Measurements from ENCODE around the gene NDUFA5. TPM values are rescaled to one million over a fixed set of nuclear protein-coding genes. Genes with fewer than 3 reads are reported as not detected.

NDUFA5 gene
- total RNA-seq, 1 experiment from 2014 or later: 77.0 TPM

DNA sequence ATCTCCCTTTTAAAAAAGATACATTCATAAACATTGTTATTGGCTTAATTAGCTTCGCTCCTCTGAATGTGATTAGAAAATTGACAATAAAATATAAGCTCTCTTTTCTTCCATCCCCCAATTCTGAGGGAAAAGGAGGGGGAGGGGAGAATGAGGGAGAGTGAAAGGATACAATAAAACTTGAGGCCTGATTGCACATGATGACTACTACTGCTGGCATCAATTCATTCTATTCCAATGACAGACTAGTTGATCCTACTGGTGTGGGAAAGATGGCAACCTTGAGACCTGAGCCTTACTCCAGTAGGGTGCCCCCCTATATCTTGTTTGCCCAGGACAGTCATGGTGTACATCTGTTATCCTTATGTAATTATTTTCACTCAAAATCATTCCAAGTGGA, 18.7 kb downstream of the NDUFA5 start:
- no peak overlapping the region for H3K27ac Mint-ChIP-seq
- TF ChIP-seq CREM (CRISPR knock-in tag; IDR thresholded peaks at IDR 0.05) (no peak), GTF2I (CRISPR knock-in tag; conservative IDR thresholded peaks at IDR 0.05) (no peak)
- ChIA-PET POLR2A (no interaction called here), CTCF (interaction anchor here (1.3 kb wide), 1 partner anchor 45 kb away, joined by 6 read pairs; no protein-coding TSS in a partner anchor)
- DNase-seq (ENCODE audit: low spot score) (no peak), ATAC-seq (no peak)
- H3K27me3 Mint-ChIP-seq (ENCODE audit: low read depth): peaks cover 6% of the 10 kb centered on the region
- H3K9me3 Mint-ChIP-seq: no peaks in the 10 kb centered on the region
- H3K4me1 Mint-ChIP-seq: peaks cover 2% of the 10 kb centered on the region
- H3K4me3 Mint-ChIP-seq: no peak overlapping the region
- H3K36me3 Mint-ChIP-seq: no peaks in the 10 kb centered on the region

DNA sequence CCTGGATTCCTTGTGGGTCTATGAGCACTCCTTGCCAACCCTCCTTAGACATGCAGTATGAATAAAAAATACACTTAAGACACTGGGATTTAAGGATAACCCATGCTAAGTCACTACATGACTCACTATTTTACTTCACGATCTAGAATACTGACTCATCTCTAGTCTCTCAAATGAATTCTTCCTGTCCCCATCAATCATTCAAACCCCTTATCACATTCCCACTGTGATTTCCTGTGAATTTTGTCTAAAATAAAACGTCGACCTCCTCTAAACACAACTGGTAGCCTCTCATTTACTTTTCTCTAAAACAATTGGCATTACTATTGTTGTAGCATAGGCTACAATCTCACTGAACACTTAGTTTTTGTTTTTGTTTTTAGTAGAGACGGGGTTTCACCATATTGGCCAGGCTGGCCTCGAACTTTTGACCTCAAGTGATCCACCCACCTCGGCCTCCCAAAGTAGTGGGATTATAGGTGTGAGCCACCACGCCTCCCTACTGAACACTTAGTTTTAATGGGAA, 19.4 kb downstream of the NDUFA5 start:
- Mint-ChIP-seq H3K4me1 (peaks cover 8% of the 10 kb centered on the region), H3K27ac (0 out of 2 replicates have a peak overlapping the region, but pooled peaks have one; percentile 5), H3K9me3 (no peaks in the 10 kb centered on the region), H3K36me3 (no peaks in the 10 kb centered on the region), H3K4me3 (no peak overlapping the region), H3K27me3 (ENCODE audit: low read depth) (peaks cover 12% of the 10 kb centered on the region)
- ChIA-PET CTCF (no interaction called here), POLR2A (no interaction called here)
- ATAC-seq (no peak), DNase-seq (ENCODE audit: low spot score) (no peak)
- TF ChIP-seq ZNF121 (CRISPR knock-in tag; IDR thresholded peaks at IDR 0.05) (no peak), GRHL2 (CRISPR knock-in tag; IDR thresholded peaks at IDR 0.05; ENCODE audit: insufficient replicate concordance, severe bottlenecking) (no peak), JAZF1 (CRISPR knock-in tag; IDR thresholded peaks at IDR 0.05) (no peak), MYBL2 (CRISPR knock-in tag; IDR thresholded peaks at IDR 0.05) (no peak)
- TF ChIP-seq, protein P1, sequence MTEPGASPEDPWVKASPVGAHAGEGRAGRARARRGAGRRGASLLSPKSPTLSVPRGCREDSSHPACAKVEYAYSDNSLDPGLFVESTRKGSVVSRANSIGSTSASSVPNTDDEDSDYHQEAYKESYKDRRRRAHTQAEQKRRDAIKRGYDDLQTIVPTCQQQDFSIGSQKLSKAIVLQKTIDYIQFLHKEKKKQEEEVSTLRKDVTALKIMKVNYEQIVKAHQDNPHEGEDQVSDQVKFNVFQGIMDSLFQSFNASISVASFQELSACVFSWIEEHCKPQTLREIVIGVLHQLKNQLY (CRISPR knock-in tag; IDR thresholded peaks at IDR 0.05): no peak
- TF ChIP-seq, protein P2, sequence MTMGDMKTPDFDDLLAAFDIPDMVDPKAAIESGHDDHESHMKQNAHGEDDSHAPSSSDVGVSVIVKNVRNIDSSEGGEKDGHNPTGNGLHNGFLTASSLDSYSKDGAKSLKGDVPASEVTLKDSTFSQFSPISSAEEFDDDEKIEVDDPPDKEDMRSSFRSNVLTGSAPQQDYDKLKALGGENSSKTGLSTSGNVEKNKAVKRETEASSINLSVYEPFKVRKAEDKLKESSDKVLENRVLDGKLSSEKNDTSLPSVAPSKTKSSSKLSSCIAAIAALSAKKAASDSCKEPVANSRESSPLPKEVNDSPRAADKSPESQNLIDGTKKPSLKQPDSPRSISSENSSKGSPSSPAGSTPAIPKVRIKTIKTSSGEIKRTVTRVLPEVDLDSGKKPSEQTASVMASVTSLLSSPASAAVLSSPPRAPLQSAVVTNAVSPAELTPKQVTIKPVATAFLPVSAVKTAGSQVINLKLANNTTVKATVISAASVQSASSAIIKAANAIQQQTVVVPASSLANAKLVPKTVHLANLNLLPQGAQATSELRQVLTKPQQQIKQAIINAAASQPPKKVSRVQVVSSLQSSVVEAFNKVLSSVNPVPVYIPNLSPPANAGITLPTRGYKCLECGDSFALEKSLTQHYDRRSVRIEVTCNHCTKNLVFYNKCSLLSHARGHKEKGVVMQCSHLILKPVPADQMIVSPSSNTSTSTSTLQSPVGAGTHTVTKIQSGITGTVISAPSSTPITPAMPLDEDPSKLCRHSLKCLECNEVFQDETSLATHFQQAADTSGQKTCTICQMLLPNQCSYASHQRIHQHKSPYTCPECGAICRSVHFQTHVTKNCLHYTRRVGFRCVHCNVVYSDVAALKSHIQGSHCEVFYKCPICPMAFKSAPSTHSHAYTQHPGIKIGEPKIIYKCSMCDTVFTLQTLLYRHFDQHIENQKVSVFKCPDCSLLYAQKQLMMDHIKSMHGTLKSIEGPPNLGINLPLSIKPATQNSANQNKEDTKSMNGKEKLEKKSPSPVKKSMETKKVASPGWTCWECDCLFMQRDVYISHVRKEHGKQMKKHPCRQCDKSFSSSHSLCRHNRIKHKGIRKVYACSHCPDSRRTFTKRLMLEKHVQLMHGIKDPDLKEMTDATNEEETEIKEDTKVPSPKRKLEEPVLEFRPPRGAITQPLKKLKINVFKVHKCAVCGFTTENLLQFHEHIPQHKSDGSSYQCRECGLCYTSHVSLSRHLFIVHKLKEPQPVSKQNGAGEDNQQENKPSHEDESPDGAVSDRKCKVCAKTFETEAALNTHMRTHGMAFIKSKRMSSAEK (CRISPR knock-in tag; IDR thresholded peaks at IDR 0.05; ENCODE audit: borderline replicate concordance): no peak
- TF ChIP-seq, protein P3, sequence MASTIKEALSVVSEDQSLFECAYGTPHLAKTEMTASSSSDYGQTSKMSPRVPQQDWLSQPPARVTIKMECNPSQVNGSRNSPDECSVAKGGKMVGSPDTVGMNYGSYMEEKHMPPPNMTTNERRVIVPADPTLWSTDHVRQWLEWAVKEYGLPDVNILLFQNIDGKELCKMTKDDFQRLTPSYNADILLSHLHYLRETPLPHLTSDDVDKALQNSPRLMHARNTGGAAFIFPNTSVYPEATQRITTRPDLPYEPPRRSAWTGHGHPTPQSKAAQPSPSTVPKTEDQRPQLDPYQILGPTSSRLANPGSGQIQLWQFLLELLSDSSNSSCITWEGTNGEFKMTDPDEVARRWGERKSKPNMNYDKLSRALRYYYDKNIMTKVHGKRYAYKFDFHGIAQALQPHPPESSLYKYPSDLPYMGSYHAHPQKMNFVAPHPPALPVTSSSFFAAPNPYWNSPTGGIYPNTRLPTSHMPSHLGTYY (CRISPR knock-in tag; IDR thresholded peaks at IDR 0.05): no peak
- TF ChIP-seq, protein P4, sequence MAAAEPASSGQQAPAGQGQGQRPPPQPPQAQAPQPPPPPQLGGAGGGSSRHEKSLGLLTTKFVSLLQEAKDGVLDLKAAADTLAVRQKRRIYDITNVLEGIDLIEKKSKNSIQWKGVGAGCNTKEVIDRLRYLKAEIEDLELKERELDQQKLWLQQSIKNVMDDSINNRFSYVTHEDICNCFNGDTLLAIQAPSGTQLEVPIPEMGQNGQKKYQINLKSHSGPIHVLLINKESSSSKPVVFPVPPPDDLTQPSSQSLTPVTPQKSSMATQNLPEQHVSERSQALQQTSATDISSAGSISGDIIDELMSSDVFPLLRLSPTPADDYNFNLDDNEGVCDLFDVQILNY (CRISPR knock-in tag; IDR thresholded peaks at IDR 0.05): no peak
- TF ChIP-seq, protein P5, sequence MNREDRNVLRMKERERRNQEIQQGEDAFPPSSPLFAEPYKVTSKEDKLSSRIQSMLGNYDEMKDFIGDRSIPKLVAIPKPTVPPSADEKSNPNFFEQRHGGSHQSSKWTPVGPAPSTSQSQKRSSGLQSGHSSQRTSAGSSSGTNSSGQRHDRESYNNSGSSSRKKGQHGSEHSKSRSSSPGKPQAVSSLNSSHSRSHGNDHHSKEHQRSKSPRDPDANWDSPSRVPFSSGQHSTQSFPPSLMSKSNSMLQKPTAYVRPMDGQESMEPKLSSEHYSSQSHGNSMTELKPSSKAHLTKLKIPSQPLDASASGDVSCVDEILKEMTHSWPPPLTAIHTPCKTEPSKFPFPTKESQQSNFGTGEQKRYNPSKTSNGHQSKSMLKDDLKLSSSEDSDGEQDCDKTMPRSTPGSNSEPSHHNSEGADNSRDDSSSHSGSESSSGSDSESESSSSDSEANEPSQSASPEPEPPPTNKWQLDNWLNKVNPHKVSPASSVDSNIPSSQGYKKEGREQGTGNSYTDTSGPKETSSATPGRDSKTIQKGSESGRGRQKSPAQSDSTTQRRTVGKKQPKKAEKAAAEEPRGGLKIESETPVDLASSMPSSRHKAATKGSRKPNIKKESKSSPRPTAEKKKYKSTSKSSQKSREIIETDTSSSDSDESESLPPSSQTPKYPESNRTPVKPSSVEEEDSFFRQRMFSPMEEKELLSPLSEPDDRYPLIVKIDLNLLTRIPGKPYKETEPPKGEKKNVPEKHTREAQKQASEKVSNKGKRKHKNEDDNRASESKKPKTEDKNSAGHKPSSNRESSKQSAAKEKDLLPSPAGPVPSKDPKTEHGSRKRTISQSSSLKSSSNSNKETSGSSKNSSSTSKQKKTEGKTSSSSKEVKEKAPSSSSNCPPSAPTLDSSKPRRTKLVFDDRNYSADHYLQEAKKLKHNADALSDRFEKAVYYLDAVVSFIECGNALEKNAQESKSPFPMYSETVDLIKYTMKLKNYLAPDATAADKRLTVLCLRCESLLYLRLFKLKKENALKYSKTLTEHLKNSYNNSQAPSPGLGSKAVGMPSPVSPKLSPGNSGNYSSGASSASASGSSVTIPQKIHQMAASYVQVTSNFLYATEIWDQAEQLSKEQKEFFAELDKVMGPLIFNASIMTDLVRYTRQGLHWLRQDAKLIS (CRISPR knock-in tag; IDR thresholded peaks at IDR 0.05; ENCODE audit: borderline replicate concordance): no peak
